Endothelial cell of umbilical vein (primary cell): ENCODE measurements around the gene HIVEP1.

Experiments
- CTCF ChIP-seq, 2 donors: IDR thresholded peaks; 1 replicate in 1 of 2; 2 replicates in 1 of 2; pipeline ENCODE4 v1.5.1; 2011; ENCODE audit warnings: low read length in 2 of 2, mild to moderate bottlenecking in 2 of 2, moderate library complexity in 2 of 2, control low read depth in 1 of 2, inconsistent platforms in 1 of 2, low read depth in 1 of 2; ENCODE audit not compliant: insufficient read depth in 1 of 2; ENCODE audit errors: extremely low read depth in 1 of 2
- EZH2 ChIP-seq: IDR thresholded peaks from 2 replicates; pipeline ENCODE4 v1.6.1; 2012; ENCODE audit warnings: borderline replicate concordance, low read depth, mild to moderate bottlenecking, moderate library complexity, low read length, inconsistent platforms; ENCODE audit not compliant: severe bottlenecking
- GATA2 ChIP-seq: IDR thresholded peaks from 2 replicates; pipeline ENCODE4 v1.7.0; 2011; ENCODE audit warnings: low read depth, mild to moderate bottlenecking, moderate library complexity, mixed read lengths, low read length; ENCODE audit not compliant: insufficient read length, insufficient read depth
- JUN ChIP-seq: IDR thresholded peaks from 2 replicates; pipeline ENCODE4 v1.6.1; 2011; ENCODE audit warnings: borderline replicate concordance, low read depth; ENCODE audit not compliant: insufficient read length, insufficient read depth
- MAX ChIP-seq: IDR thresholded peaks from 2 replicates; pipeline ENCODE4 v1.6.1; 2011; ENCODE audit not compliant: insufficient read depth, insufficient read length
- POLR2A ChIP-seq: IDR thresholded peaks from 2 replicates; pipeline ENCODE4 v1.6.1; 2012; ENCODE audit warnings: low read depth, mild to moderate bottlenecking, control low read depth, low read length
- POLR2AphosphoS5 ChIP-seq: IDR thresholded peaks from 2 replicates; pipeline ENCODE4 v1.6.1; 2012; ENCODE audit warnings: low read depth, mild to moderate bottlenecking, control low read depth, low read length, moderate library complexity; ENCODE audit not compliant: insufficient read depth

- no peak for TF ChIP-seq POLR2AphosphoS5
- no peak for TF ChIP-seq CTCF (IDR thresholded peaks at IDR 0.05; ENCODE audit: extremely low read depth in 1 of 2, insufficient read depth in 1 of 2, low read depth in 1 of 2, low read length in 2 of 2)
- no peak for TF ChIP-seq POLR2A
- no peak for TF ChIP-seq JUN
- no peak for TF ChIP-seq MAX
- no peak for TF ChIP-seq EZH2
- TF ChIP-seq GATA2, result no peak
Observed at GRCh38 chr6:12189661-12190060, 177.5 kb downstream of the HIVEP1 start.
